CD14-positive monocyte (primary cell): Measurements from ENCODE around the gene SYTL3. TPM values are rescaled to one million over a fixed set of nuclear protein-coding genes. Genes with fewer than 3 reads are reported as not detected.

ENCODE experiments used
- DNase-seq, 3 donors: peaks; one replicate each; pipeline ENCODE4 v3.0.0-alpha.2; 2011 to 2022
- H2AFZ ChIP-seq: 2 replicates; pipeline ENCODE4 v1.6.0; 2012; ENCODE audit warnings: mild to moderate bottlenecking, low read depth, low read length, inconsistent platforms; ENCODE audit not compliant: insufficient read depth, poor library complexity, severe bottlenecking
- H3K27ac ChIP-seq, 2 donors: 1 replicate in 1 of 2; 2 replicates in 1 of 2; pipeline ENCODE4 v1.5.1; 2012 to 2013; ENCODE audit warnings: low read length in 2 of 2, control low read depth in 1 of 2, inconsistent platforms in 1 of 2, low read depth in 1 of 2, mild to moderate bottlenecking in 1 of 2
- H3K27me3 ChIP-seq, 2 donors: one replicate each; pipeline versions ENCODE4 v1.6.0 to v1.6.1; 2011 to 2013; ENCODE audit warnings: low read length in 2 of 2; ENCODE audit not compliant: control insufficient read depth in 2 of 2, insufficient read depth in 2 of 2
- H3K36me3 ChIP-seq, 2 donors: replicated peaks in 1 of 2; 1 replicate in 1 of 2; 2 replicates in 1 of 2; pipeline versions ENCODE4 v1.5.1 to v1.6.1; 2012 to 2013; ENCODE audit warnings: low read length in 2 of 2, control low read depth in 1 of 2, inconsistent platforms in 1 of 2, mild to moderate bottlenecking in 1 of 2; ENCODE audit not compliant: insufficient read depth in 2 of 2, control insufficient read depth in 1 of 2
- H3K4me1 ChIP-seq, 2 donors: 1 replicate in 1 of 2; 2 replicates in 1 of 2; pipeline versions ENCODE4 v1.5.1 to v1.6.1; 2012 to 2013; ENCODE audit warnings: low read length in 2 of 2, control low read depth in 1 of 2, inconsistent platforms in 1 of 2, mild to moderate bottlenecking in 1 of 2, moderate library complexity in 1 of 2; ENCODE audit not compliant: insufficient read depth in 2 of 2, control insufficient read depth in 1 of 2
- H3K4me2 ChIP-seq: replicated peaks from 2 replicates; pipeline ENCODE3; 2012; ENCODE audit warnings: low read length, moderate library complexity, mild to moderate bottlenecking; ENCODE audit not compliant: poor library complexity, severe bottlenecking; ENCODE audit errors: extremely low read depth
- H3K4me3 ChIP-seq, 3 experiments: fragments of 200-600 bp in 1 of 3; sonication (generic) in 1 of 3; replicated peaks in 1 of 3; 1 replicate in 2 of 3; 2 replicates in 1 of 3; pipeline ENCODE4 v1.5.1; 2011 to 2013; ENCODE audit warnings: low read length in 3 of 3, mild to moderate bottlenecking in 3 of 3, control low read depth in 2 of 3, low read depth in 2 of 3, inconsistent platforms in 1 of 3, moderate library complexity in 1 of 3
- H3K79me2 ChIP-seq: 2 replicates; pipeline ENCODE4 v1.6.0; 2012; ENCODE audit warnings: mild to moderate bottlenecking, control low read depth, inconsistent platforms, low read length, moderate library complexity; ENCODE audit not compliant: insufficient read depth
- H3K9ac ChIP-seq: 2 replicates; pipeline ENCODE4 v1.6.0; 2017; ENCODE audit warnings: low read length, mild to moderate bottlenecking; ENCODE audit not compliant: insufficient read depth, poor library complexity, severe bottlenecking
- H3K9me3 ChIP-seq, 2 donors: replicated peaks in 1 of 2; 1 replicate in 1 of 2; 2 replicates in 1 of 2; pipeline versions ENCODE4 v1.5.1 to v1.6.1; 2012 to 2013; ENCODE audit warnings: low read length in 2 of 2, control low read depth in 1 of 2; ENCODE audit not compliant: control insufficient read depth in 1 of 2, insufficient read depth in 1 of 2
- H4K20me1 ChIP-seq: 2 replicates; pipeline ENCODE4 v1.6.0; 2012; ENCODE audit warnings: mild to moderate bottlenecking, low read length, control low read depth, moderate library complexity; ENCODE audit not compliant: insufficient read depth
- H3K27ac Mint-ChIP-seq, 7 donors: one replicate each; pipeline ENCODE4 v1.8.0; 2020; ENCODE audit warnings: mild to moderate bottlenecking in 7 of 7, mixed read lengths in 7 of 7, moderate library complexity in 6 of 7, inconsistent platforms in 2 of 7
- H3K27me3 Mint-ChIP-seq, 3 donors: one replicate each; pipeline ENCODE4 v1.8.0; 2021 to 2022; ENCODE audit warnings: low read depth in 3 of 3, mild to moderate bottlenecking in 3 of 3, mixed read lengths in 3 of 3, moderate library complexity in 3 of 3, inconsistent platforms in 1 of 3
- H3K36me3 Mint-ChIP-seq, 2 donors: one replicate each; pipeline ENCODE4 v1.8.0; 2020; ENCODE audit warnings: mixed read lengths in 2 of 2, inconsistent platforms in 1 of 2, mild to moderate bottlenecking in 1 of 2
- H3K4me1 Mint-ChIP-seq: one replicate; pipeline ENCODE4 v1.8.0; 2020; ENCODE audit warnings: mild to moderate bottlenecking, mixed read lengths
- H3K4me3 Mint-ChIP-seq, 2 donors: one replicate each; pipeline ENCODE4 v1.8.0; 2020; ENCODE audit warnings: mild to moderate bottlenecking in 2 of 2, mixed read lengths in 2 of 2, moderate library complexity in 1 of 2
- H3K9me3 Mint-ChIP-seq, 7 donors: one replicate each; pipeline ENCODE4 v1.8.0; 2020 to 2022; ENCODE audit warnings: mixed read lengths in 7 of 7, mild to moderate bottlenecking in 6 of 7, moderate library complexity in 6 of 7, inconsistent platforms in 2 of 7
- CTCF ChIP-seq: fragments of 200-600 bp; IDR thresholded peaks from one replicate; pipeline ENCODE4 v1.8.0; 2022; ENCODE audit warnings: antibody characterized with exemption, mild to moderate bottlenecking
- WGBS: methylation state at CpG from one replicate; pipeline ENCODE4 v1.1.5; 2013; ENCODE audit warnings: missing lambda C conversion rate; ENCODE audit not compliant: insufficient coverage; 5-methylcytosine and 5-hydroxymethylcytosine counted together
- intact Hi-C, 2 donors: fragments of 100-400 bp; cut with micrococcal nuclease; formaldehyde crosslinking; loops; one replicate each; pipeline versions ENCODE4 v1.15.0 to v1.15.1; 2023
- polyA plus RNA-seq, 3 donors: library from polyadenylated mRNA; depleted of rRNA in 1 of 3; unstranded in 2 of 3; stranded (reverse) in 1 of 3; fragments of 300-500 nt in 2 of 3; fragments of >200 nt in 1 of 3; fragmentation: Illumina TruSeq in 2 of 3; gene quantifications; 1 replicate in 2 of 3; 2 replicates in 1 of 3; pipeline ENCODE4 v1.2.3, GENCODE V29; 2012 to 2021

Gene SYTL3
- polyA plus RNA-seq, 3 donors: 14.6 to 18.7 (median 14.8) TPM

DNA sequence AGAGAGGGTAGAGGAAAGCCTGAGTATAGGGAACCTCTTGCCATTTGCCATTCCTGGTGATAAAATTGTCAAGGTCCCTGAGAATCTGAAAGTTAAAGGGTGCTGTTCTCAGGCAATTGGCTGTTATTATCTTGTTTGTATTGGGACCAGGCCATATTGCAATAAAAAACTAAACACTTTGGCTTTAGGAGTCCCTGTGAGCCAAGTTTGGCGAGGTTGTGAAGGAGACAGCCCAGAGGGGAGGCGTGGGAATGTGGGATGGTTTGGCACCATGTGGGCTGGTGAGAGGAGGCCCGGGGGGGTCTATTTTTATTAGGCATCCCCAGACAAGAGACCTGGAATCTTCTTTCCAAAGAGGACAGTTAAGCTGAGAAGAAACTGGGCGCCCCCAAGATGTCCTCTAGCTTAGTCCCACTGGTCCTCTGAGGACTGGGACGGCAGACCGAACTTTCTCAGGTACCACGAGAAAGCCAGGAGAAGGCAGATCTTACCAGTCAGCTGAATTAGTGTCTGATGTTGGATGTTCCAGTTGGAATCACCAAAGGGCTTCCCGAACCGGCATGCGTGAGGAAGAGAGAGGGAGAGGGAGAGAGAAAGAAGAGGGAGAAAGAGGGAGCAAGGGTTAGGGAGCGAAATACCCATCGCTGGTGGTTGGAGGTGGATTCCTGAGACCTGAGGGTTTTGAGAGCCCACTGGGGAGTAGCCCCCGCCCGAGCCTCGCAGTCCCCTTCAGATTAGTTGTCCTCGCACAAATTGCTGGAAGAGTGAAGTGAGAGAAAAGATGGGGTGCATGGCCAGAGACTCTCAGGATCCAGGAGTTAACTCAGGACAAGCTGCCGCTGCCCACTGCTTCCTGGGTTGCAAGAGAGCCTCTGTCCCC lies 29.7 kb upstream of the SYTL3 start:
- Histone ChIP-seq H3K4me3 (no peak overlapping the region), H3K9ac (no peak overlapping the region), H3K4me2 (no peak overlapping the region), H3K27me3 (no peaks in the 10 kb centered on the region), H3K4me1 (no peaks in the 10 kb centered on the region), H3K36me3 (peaks cover 39 to 58% of the 10 kb centered on the region in 2 donors), H2AFZ (no peak overlapping the region), H3K79me2 (no peaks in the 10 kb centered on the region), H3K27ac (no peak overlapping the region), H4K20me1 (no peaks in the 10 kb centered on the region), H3K9me3 (no peaks in the 10 kb centered on the region)
- Mint-ChIP-seq H3K9me3 (peaks cover 0 to 4% (median 0%) of the 10 kb centered on the region in 7 donors), H3K27ac (peak overlapping the region in 3 of 7 donors; percentile 32 to 63 (median 40)), H3K4me3 (no peak overlapping the region), H3K36me3 (peaks cover 79 to 94% of the 10 kb centered on the region in 2 donors), H3K27me3 (no peaks in the 10 kb centered on the region), H3K4me1 (no peaks in the 10 kb centered on the region)
- WGBS: over 99% methylated on average over 13 of the region's 17 CpGs
- DNase-seq: no peak
- intact Hi-C loops: no loop called here
- TF ChIP-seq CTCF: no peak

DNA sequence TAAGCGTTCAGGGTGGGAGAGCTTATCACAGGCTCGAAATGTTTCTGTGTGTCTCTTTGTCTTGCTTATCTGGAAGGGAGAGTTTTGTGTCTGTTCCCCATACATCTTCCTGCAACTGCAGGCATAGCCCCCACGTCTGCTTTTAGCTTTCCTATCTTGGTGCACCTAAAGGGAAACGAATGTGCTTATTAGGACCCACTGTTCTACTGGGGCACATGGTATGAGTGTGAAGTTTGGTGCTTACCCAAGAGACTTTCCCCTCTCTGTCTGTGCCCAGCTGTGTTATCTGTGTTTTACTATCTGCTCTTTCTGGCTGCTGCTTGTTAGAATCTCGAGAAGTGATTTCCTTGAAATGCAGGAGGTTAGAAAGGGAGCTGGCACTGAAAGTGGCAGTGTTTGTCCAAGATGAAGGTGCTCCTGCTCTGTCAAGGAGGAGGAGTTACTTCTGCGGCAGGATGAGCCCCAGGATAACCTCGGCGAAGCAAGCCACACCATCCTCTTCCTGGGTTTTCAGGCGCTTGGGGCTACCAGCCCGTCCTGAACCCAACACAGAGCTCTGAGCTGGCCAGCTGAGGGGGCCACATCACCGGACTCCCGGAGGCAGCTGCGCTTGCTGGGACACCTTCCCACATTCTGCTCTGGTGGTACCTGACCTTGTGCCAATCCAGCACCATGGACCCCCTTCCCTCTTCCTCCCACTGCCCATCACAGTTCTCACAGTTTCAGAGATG lies 28.7 kb upstream of the SYTL3 start:
- no peak overlapping the region for H3K4me3 ChIP-seq
- H3K79me2 ChIP-seq: no peaks in the 10 kb centered on the region
- Mint-ChIP-seq H3K4me1 (no peaks in the 10 kb centered on the region), H3K4me3 (no peak overlapping the region), H3K9me3 (no peaks in the 10 kb centered on the region), H3K27me3 (no peaks in the 10 kb centered on the region), H3K27ac (peak overlapping the region in 2 of 7 donors; percentile 26 to 57), H3K36me3 (peaks cover 80 to 94% of the 10 kb centered on the region in 2 donors)
- H2AFZ ChIP-seq: no peak overlapping the region
- no peak for TF ChIP-seq CTCF
- H3K4me1 ChIP-seq: no peaks in the 10 kb centered on the region
- no peaks in the 10 kb centered on the region for H3K27me3 ChIP-seq
- intact Hi-C loops: no loop called here
- no peak overlapping the region for H3K4me2 ChIP-seq
- no peaks in the 10 kb centered on the region for H4K20me1 ChIP-seq
- DNase-seq: no peak
- no peak overlapping the region for H3K9ac ChIP-seq
- H3K36me3 ChIP-seq: peaks cover 49 to 68% of the 10 kb centered on the region in 2 donors
- no peaks in the 10 kb centered on the region for H3K9me3 ChIP-seq
- H3K27ac ChIP-seq: no peak overlapping the region
- WGBS: 95% methylated on average over 9 of the region's 13 CpGs
